ENCODE data around the gene F11. TPM values are rescaled to one million over a fixed set of nuclear protein-coding genes. Genes with fewer than 3 reads are reported as not detected.

F11 gene
- total RNA-seq (1 to 10 TPM in 1 of 2 donors, under 1 TPM in 1; 0.99 to 2.2 TPM), polyA plus RNA-seq (ENCODE audit: insufficient read length in 2 of 2) (under 1 TPM in 1 of 2 donors, not detected in 1; 0.36 TPM)
- long read RNA-seq, donor 1: 0 reads
- long read RNA-seq, donor 2: 0 reads
- long read RNA-seq, donor 3: 0 reads
- long read RNA-seq, donor 4, partial matches to known transcripts: 0 of 1 reads
- long read RNA-seq, donor 4, other reads (novel, unspliced or antisense): 0 of 1 reads

DNA sequence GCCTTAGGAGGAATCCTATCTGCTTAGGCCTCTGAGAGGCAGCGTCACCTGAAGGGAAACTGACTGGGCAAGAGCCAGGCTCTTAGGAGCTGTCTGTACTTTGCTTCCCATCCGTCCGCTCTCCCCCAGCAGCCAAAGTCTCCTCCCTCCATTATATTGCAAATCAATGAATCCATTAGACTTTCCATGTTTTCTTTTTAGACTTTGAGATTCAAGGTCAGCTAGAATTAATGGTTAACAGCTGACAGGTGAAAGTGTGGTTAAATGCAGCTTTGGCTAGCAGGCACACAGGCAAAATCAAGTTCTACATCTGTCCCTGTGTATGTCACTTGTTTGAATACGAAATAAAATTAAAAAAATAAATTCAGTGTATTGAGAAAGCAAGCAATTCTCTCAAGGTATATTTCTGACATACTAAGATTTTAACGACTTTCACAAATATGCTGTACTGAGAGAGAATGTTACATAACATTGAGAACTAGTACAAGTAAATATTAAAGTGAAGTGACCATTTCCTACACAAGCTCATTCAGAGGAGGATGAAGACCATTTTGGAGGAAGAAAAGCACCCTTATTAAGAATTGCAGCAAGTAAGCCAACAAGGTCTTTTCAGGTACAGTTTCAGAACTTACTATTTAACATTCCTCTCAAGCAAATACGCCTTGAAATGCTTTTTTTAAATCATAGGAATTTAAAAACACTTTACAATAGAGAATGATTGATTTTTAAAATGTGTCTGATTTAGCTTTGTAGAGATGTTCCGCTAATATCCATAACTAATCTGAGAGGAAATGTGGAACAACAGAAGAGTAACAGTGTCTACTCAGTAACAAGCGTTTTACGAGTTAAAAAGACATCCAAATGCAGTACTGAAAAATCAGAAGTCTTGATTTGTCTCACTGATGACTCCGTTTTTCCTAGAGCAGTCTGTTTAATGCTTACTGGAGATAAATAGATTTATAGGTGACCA is at the start of gene F11:
Gene F11, plus strand, starts transcription at position 507 of the 970 bp plus-strand sequence. CDS start 948 bp downstream, outside the sequence.
- DNase-seq (ENCODE audit: low read depth in 4 of 6, low spot score in 6 of 6): peak in 1 of 6 donors; percentile 27
- Histone ChIP-seq H3K27ac (ENCODE audit: low read depth, low read length) (peak within 1 kb of the TSS; percentile 33), H3K4me3 (ENCODE audit: low read depth, low read length) (peak within 1 kb of the TSS; percentile 16), H3K27me3 (ENCODE audit: control insufficient read depth, insufficient read depth, low read length) (no peaks in the 10 kb centered on the region), H3K36me3 (ENCODE audit: control insufficient read depth, insufficient read depth, low read length) (no peaks in the 10 kb centered on the region), H3K9me3 (ENCODE audit: control insufficient read depth, insufficient read depth, low read length) (no peaks in the 10 kb centered on the region), H3K4me1 (ENCODE audit: control insufficient read depth, insufficient read depth, low read length) (peaks cover 3% of the 10 kb centered on the region)
- 38% methylated on average over 3 of the region's 10 CpGs for WGBS (ENCODE audit: insufficient coverage)

DNA sequence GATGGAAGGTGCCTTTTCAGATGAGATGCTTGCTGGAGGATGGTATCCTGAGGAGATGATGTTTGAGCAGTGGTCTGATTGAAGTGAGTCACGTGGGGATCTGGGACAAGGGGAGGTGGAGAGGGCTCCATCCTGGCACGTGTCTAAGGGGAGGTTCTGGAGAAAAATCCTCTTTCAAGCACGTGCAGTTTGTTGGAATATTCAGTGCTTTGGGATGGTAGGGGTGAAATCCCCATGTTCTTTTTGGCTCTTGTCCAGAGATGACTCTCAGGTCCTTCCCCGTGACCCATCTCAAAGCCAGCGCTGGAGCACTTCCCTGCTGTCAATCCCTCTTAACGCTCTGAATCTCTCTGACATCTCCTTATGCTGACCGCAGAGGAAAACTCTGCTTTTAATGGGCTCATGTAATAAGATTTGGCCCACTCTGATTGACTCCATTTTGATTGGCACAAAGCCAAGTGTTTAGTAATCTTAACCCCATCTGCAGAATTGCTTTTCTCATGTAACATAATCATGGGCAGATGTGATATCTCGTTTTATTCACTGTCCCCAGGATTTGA is 49.4 kb upstream of the F11 start:
- Histone ChIP-seq H3K9me3 (ENCODE audit: control insufficient read depth, insufficient read depth, low read length) (no peaks in the 10 kb centered on the region), H3K4me3 (ENCODE audit: low read depth, low read length) (no peak overlapping the region), H3K27ac (ENCODE audit: low read depth, low read length) (no peak overlapping the region), H3K27me3 (ENCODE audit: control insufficient read depth, insufficient read depth, low read length) (no peaks in the 10 kb centered on the region), H3K4me1 (ENCODE audit: control insufficient read depth, insufficient read depth, low read length) (no peaks in the 10 kb centered on the region), H3K36me3 (ENCODE audit: control insufficient read depth, insufficient read depth, low read length) (no peaks in the 10 kb centered on the region)
- 79% methylated on average over 4 of the region's 8 CpGs for WGBS (ENCODE audit: insufficient coverage)
- peak in 2 of 6 donors; percentile 23 to 47 for DNase-seq (ENCODE audit: low read depth in 4 of 6, low spot score in 6 of 6)

DNA sequence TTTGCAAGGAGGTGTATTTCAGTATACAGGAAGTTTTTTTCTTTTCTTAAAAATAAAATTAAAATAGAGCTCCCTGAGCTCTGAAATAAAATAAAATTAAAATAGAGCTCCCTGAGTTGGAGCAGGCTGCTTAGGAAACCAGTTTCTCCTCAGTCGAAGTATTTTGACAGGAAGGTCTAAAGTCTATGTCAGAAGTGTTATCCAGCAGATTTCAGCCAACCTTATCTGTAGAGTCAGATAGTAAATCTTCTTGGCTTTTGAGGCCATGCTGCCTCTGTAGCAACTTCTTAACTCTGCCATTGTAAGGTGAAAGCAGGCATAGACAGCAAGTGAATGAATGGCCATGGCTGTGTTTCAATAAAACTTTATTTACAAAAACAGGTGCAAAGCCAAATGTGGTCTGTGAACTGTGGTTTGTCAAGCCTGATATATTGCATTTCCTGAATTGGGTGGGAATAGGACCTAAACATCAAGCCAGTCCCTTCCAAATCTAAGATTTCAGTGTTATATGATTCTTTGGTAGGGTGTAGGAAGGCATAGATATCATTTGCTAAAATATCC is 48.2 kb upstream of the F11 start:
- Histone ChIP-seq H3K4me3 (ENCODE audit: low read depth, low read length) (no peak overlapping the region), H3K9me3 (ENCODE audit: control insufficient read depth, insufficient read depth, low read length) (no peaks in the 10 kb centered on the region), H3K27me3 (ENCODE audit: control insufficient read depth, insufficient read depth, low read length) (no peaks in the 10 kb centered on the region), H3K36me3 (ENCODE audit: control insufficient read depth, insufficient read depth, low read length) (no peaks in the 10 kb centered on the region), H3K4me1 (ENCODE audit: control insufficient read depth, insufficient read depth, low read length) (no peaks in the 10 kb centered on the region), H3K27ac (ENCODE audit: low read depth, low read length) (no peak overlapping the region)
- no peak for DNase-seq (ENCODE audit: low read depth in 4 of 6, low spot score in 6 of 6)
- WGBS (ENCODE audit: insufficient coverage): 100% methylated on average over 1 of the region's 1 CpG

DNA sequence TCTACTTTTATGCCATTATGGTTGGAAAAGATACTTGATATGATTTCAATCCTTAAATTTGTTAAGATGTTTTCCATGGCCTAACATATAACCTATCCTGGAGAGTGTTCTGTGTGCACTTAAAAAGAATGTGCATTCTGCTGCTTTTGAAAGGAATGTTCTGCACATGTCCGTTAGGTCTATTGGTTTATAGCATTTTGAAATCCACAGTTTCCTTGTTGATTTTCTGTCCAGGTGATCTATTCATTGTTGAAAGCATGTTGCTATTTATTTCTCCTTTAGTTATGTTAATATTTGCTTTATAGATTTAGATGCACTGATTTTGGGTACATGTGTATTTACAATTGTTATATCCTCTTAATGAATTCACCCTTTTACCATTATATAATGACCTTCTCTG is 44.4 kb upstream of the F11 start:
- Histone ChIP-seq H3K4me3 (ENCODE audit: low read depth, low read length) (no peak overlapping the region), H3K9me3 (ENCODE audit: control insufficient read depth, insufficient read depth, low read length) (peaks cover 10% of the 10 kb centered on the region), H3K27ac (ENCODE audit: low read depth, low read length) (no peak overlapping the region), H3K4me1 (ENCODE audit: control insufficient read depth, insufficient read depth, low read length) (no peaks in the 10 kb centered on the region), H3K36me3 (ENCODE audit: control insufficient read depth, insufficient read depth, low read length) (no peaks in the 10 kb centered on the region), H3K27me3 (ENCODE audit: control insufficient read depth, insufficient read depth, low read length) (no peaks in the 10 kb centered on the region)
- DNase-seq (ENCODE audit: low read depth in 4 of 6, low spot score in 6 of 6): no peak
- WGBS (ENCODE audit: insufficient coverage): no CpG with 5 or more reads among the region's 1 CpG

DNA sequence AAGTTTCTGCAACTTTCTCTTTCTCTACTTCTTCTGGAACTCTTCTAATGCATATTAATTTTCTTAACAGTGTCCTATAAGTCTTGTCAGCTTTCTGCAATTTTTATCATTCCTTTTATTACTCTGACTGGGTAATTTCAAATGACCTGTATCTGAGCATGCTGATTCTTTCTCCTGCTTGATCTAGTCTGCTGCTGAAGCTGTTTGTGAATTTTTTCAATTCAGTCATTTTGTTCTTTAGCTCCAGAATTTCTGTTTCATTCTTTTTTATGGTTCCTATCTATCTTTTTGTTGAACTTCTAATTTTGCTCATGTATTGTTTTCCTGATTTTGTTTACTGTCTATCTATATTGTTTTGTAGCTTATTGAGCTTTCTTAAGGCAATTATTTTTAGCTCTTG is 40.1 kb upstream of the F11 start:
- no peak overlapping the region for H3K27ac ChIP-seq (ENCODE audit: low read depth, low read length)
- H3K9me3 ChIP-seq (ENCODE audit: control insufficient read depth, insufficient read depth, low read length): peaks cover 11% of the 10 kb centered on the region
- no peak overlapping the region for H3K4me3 ChIP-seq (ENCODE audit: low read depth, low read length)
- H3K4me1 ChIP-seq (ENCODE audit: control insufficient read depth, insufficient read depth, low read length): no peaks in the 10 kb centered on the region
- H3K36me3 ChIP-seq (ENCODE audit: control insufficient read depth, insufficient read depth, low read length): no peaks in the 10 kb centered on the region
- H3K27me3 ChIP-seq (ENCODE audit: control insufficient read depth, insufficient read depth, low read length): no peaks in the 10 kb centered on the region
- DNase-seq (ENCODE audit: low read depth in 4 of 6, low spot score in 6 of 6): no peak

DNA sequence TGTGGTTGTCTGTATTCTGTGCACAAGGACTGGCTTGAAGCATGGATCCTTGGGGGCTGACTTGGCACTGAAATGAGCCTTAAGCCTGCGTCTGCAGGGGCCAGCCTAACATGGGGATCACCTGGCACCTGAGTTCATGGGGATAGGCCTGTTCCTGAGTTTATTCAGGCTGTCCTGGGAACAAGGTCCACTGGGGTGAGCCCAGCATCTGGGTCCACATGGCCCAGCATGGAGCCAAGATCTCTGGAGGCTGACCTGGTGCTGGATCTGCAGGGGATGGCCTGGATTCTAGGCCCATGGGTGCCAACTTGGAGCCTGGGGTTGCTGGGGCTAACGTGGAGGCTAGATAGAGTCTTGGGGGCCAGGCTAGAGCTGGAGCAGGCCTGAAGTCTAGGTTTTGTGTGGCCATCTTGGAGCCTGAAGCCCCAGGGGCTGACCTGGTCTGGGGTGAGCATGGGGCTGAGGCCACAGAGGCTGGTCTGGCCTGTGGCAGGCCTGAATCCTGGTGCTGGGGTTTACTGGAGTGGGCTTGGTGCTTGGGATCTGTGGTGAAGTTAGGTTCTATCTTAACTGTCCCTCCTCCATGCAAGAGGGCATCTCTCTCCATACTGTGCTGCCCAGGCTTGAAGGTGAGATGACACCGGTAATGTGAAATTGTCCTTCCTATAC is 39.3 kb upstream of the F11 start:
- Histone ChIP-seq H3K27me3 (ENCODE audit: control insufficient read depth, insufficient read depth, low read length) (no peaks in the 10 kb centered on the region), H3K4me3 (ENCODE audit: low read depth, low read length) (no peak overlapping the region), H3K4me1 (ENCODE audit: control insufficient read depth, insufficient read depth, low read length) (no peaks in the 10 kb centered on the region), H3K27ac (ENCODE audit: low read depth, low read length) (no peak overlapping the region), H3K36me3 (ENCODE audit: control insufficient read depth, insufficient read depth, low read length) (no peaks in the 10 kb centered on the region), H3K9me3 (ENCODE audit: control insufficient read depth, insufficient read depth, low read length) (peaks cover 11% of the 10 kb centered on the region)
- no peak for DNase-seq (ENCODE audit: low read depth in 4 of 6, low spot score in 6 of 6)
- 82% methylated on average over 3 of the region's 3 CpGs for WGBS (ENCODE audit: insufficient coverage)

DNA sequence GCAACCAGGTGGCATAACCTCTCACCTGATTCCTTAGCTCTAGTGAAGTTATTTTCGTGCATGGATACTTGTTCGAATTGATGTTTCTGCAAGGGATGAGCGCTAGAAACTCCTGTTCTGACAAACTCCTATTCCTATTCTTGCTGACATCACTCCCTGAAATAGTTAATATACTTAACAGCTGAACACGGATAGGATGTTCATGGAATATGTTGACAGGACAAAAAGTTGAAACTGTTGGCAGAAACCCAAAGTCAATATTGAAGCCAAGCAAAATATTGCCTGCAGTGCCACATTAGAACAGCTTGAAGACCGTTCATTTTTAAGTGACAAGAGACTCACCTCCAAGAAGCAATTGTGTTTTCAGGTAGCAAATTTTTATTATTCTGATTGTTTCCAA is 38.8 kb upstream of the F11 start, which contains the start of gene KLKB1:
Gene KLKB1, plus strand, starts transcription at position 287 of the 400 bp plus-strand sequence. CDS start 689 bp downstream, outside the sequence.
- Histone ChIP-seq H3K9me3 (ENCODE audit: control insufficient read depth, insufficient read depth, low read length) (peaks cover 11% of the 10 kb centered on the region), H3K4me3 (ENCODE audit: low read depth, low read length) (no peak within 1 kb of the TSS), H3K36me3 (ENCODE audit: control insufficient read depth, insufficient read depth, low read length) (no peaks in the 10 kb centered on the region), H3K27me3 (ENCODE audit: control insufficient read depth, insufficient read depth, low read length) (no peaks in the 10 kb centered on the region), H3K4me1 (ENCODE audit: control insufficient read depth, insufficient read depth, low read length) (no peaks in the 10 kb centered on the region), H3K27ac (ENCODE audit: low read depth, low read length) (no peak within 1 kb of the TSS)
- no CpG with 5 or more reads among the region's 5 CpGs for WGBS (ENCODE audit: insufficient coverage)
- peak in 2 of 6 donors; percentile 32 to 57 for DNase-seq (ENCODE audit: low read depth in 4 of 6, low spot score in 6 of 6)

DNA sequence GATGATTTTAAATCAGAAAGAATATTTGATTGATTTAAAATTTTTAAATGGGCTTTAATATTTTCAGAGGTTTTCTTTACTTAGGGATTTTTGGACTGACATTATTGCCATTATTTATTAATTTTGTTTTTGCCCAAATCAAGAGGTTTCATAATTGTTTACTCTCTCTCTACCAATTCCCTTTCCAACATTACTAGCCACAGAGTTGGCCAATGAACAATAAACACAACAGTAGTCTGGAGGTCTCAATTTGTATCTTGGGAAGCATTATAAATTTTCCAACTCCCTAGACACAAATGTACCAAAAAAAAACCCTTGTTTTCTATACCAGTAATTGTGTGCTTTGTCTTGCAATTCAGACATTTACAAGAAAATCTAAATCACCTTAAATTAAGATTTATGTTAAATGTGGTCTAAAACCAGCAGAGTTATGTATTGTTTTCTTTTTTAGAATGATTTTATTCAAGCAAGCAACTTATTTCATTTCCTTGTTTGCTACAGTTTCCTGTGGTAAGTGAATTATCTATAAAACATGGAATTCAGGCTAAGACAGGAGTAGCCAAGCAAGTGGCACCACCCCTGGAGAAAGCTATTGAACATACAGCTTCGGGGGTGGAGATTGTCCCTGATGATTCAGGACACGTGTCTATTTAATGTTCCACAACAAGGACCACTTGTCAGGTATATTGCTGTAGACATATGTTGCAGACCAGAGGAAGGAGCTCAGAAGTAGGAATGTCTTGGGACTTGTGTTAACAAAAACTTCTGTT is 38.1 kb upstream of the F11 start:
- no peaks in the 10 kb centered on the region for H3K4me1 ChIP-seq (ENCODE audit: control insufficient read depth, insufficient read depth, low read length)
- no CpG with 5 or more reads among the region's 2 CpGs for WGBS (ENCODE audit: insufficient coverage)
- H3K27ac ChIP-seq (ENCODE audit: low read depth, low read length): no peak overlapping the region
- H3K4me3 ChIP-seq (ENCODE audit: low read depth, low read length): no peak overlapping the region
- no peak for DNase-seq (ENCODE audit: low read depth in 4 of 6, low spot score in 6 of 6)
- H3K9me3 ChIP-seq (ENCODE audit: control insufficient read depth, insufficient read depth, low read length): peaks cover 11% of the 10 kb centered on the region
- H3K36me3 ChIP-seq (ENCODE audit: control insufficient read depth, insufficient read depth, low read length): no peaks in the 10 kb centered on the region
- H3K27me3 ChIP-seq (ENCODE audit: control insufficient read depth, insufficient read depth, low read length): no peaks in the 10 kb centered on the region

Data from spinal cord (tissue), 10 donors.